Measurements from ENCODE around the gene TMEM200C.

Gene TMEM200C

DNA sequence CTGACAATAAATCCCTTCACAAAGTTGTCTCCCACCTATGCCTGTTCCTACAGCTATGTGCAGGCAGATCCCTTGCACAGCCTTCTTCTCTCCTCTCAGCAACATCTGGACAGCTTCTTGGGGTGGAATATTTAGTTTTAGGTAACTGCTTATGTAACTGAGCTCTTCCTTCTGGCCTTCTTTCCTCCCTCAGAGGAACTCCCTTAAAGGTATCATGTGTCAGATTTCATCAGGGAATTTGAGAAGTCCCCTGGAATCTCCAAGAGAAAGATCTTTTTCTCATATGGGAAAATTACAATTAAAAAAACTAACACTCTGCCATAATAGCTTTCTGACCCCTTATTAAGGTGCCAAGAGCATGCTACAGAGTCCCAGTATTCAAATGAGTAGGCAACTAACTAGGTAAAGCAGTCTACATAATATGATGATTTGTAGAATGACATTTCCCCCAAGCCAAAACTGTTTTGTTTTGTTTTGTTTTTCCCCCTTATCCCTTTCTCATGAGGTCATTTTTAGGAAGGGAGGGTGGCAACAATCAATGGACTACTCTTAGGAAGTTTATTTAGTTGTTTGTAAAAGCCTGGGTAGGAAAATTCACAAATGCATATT, 2.4 kb downstream of the TMEM200C start:
- H2AFZ ChIP-seq (ENCODE audit: insufficient read depth, low read length, poor library complexity), result no peak overlapping the region
- H2AK5ac ChIP-seq (ENCODE audit: low read length), result no peak overlapping the region
- no peak overlapping the region for H2BK12ac ChIP-seq (ENCODE audit: low read length)
- H3K79me2 ChIP-seq (ENCODE audit: control insufficient read depth, insufficient read depth, low read length, poor library complexity), result peaks cover 7% of the 10 kb centered on the region
- no peak for DNase-seq
- H3K27ac ChIP-seq (ENCODE audit: low read depth, low read length), result no peak overlapping the region
- no peaks in the 10 kb centered on the region for H3K36me3 ChIP-seq (ENCODE audit: control insufficient read depth in 1 of 2, insufficient read depth in 2 of 2, low read length in 2 of 2)
- H3K9me3 ChIP-seq (ENCODE audit: insufficient read depth, low read depth, low read length), result peaks cover 3% of the 10 kb centered on the region
- no peak overlapping the region for H3K14ac ChIP-seq (ENCODE audit: low read length)
- H3K18ac ChIP-seq (ENCODE audit: low read length), result no peak overlapping the region
- no peak overlapping the region for H3K4ac ChIP-seq (ENCODE audit: low read depth, low read length)
- H3K4me1 ChIP-seq (ENCODE audit: control insufficient read depth in 1 of 2, insufficient read depth in 2 of 2, low read length in 2 of 2), result peaks cover 6 to 14% of the 10 kb centered on the region in 2 experiments
- no peak overlapping the region for H2BK5ac ChIP-seq (ENCODE audit: low read depth, low read length, poor library complexity)
- H3K23ac ChIP-seq (ENCODE audit: low read length), result no peak overlapping the region
- no peak overlapping the region for H4K8ac ChIP-seq (ENCODE audit: low read depth, low read length)
- no peak overlapping the region for H3K4me2 ChIP-seq (ENCODE audit: low read length)
- H2BK120ac ChIP-seq (ENCODE audit: insufficient read depth, low read length, poor library complexity), result no peak overlapping the region
- H3K79me1 ChIP-seq (ENCODE audit: low read length), result peaks cover 14% of the 10 kb centered on the region
- no peak overlapping the region for H4K12ac ChIP-seq (ENCODE audit: low read depth, low read length)
- peaks cover 25% of the 10 kb centered on the region for H3K27me3 ChIP-seq (ENCODE audit: insufficient read depth, low read length)
- H4K91ac ChIP-seq (ENCODE audit: low read depth, low read length), result no peak overlapping the region
- H3K9ac ChIP-seq (ENCODE audit: low read length), result no peak overlapping the region
- H3K4me3 ChIP-seq (ENCODE audit: low read depth, low read length), result no peak overlapping the region

DNA sequence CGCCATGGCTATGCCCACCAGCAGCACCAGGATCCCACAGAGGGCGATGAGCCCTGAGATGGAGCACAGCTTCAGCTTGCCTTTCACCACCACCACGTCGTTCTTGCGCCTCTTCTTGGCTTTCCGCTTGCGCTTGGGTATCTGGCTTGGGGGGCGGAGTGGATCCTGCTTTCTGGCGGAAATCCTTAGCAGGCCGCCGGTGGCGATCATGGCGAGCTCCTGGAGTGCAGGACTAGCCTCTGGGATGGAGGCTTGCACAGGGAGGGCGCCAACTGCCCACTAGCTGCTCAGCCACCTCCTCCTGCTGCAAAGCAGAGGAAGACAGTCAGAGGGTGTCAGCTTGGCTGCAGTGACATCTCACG, 3.5 kb downstream of the TMEM200C start:
- Histone ChIP-seq H2AK5ac (ENCODE audit: low read length) (no peak overlapping the region), H3K36me3 (ENCODE audit: control insufficient read depth in 1 of 2, insufficient read depth in 2 of 2, low read length in 2 of 2) (no peaks in the 10 kb centered on the region), H3K4me1 (ENCODE audit: control insufficient read depth in 1 of 2, insufficient read depth in 2 of 2, low read length in 2 of 2) (peaks cover 6 to 14% of the 10 kb centered on the region in 2 experiments), H3K27ac (ENCODE audit: low read depth, low read length) (no peak overlapping the region), H3K79me2 (ENCODE audit: control insufficient read depth, insufficient read depth, low read length, poor library complexity) (peaks cover 7% of the 10 kb centered on the region), H3K4me3 (ENCODE audit: low read depth, low read length) (no peak overlapping the region), H3K23ac (ENCODE audit: low read length) (peak overlapping the region; percentile 24), H3K9me3 (ENCODE audit: insufficient read depth, low read depth, low read length) (peaks cover 3% of the 10 kb centered on the region), H3K79me1 (ENCODE audit: low read length) (peaks cover 14% of the 10 kb centered on the region), H3K4ac (ENCODE audit: low read depth, low read length) (no peak overlapping the region), H3K27me3 (ENCODE audit: insufficient read depth, low read length) (peaks cover 25% of the 10 kb centered on the region), H3K9ac (ENCODE audit: low read length) (no peak overlapping the region), H2AFZ (ENCODE audit: insufficient read depth, low read length, poor library complexity) (no peak overlapping the region), H2BK5ac (ENCODE audit: low read depth, low read length, poor library complexity) (no peak overlapping the region), H2BK12ac (ENCODE audit: low read length) (no peak overlapping the region), H4K91ac (ENCODE audit: low read depth, low read length) (no peak overlapping the region), H4K12ac (ENCODE audit: low read depth, low read length) (no peak overlapping the region), H2BK120ac (ENCODE audit: insufficient read depth, low read length, poor library complexity) (no peak overlapping the region), H3K14ac (ENCODE audit: low read length) (no peak overlapping the region), H3K18ac (ENCODE audit: low read length) (no peak overlapping the region), H3K4me2 (ENCODE audit: low read length) (no peak overlapping the region), H4K8ac (ENCODE audit: low read depth, low read length) (no peak overlapping the region)
- no CpG with 5 or more reads among the region's 15 CpGs for WGBS (ENCODE audit: extremely low coverage, insufficient coverage, insufficient read length)
- no peak for DNase-seq

DNA sequence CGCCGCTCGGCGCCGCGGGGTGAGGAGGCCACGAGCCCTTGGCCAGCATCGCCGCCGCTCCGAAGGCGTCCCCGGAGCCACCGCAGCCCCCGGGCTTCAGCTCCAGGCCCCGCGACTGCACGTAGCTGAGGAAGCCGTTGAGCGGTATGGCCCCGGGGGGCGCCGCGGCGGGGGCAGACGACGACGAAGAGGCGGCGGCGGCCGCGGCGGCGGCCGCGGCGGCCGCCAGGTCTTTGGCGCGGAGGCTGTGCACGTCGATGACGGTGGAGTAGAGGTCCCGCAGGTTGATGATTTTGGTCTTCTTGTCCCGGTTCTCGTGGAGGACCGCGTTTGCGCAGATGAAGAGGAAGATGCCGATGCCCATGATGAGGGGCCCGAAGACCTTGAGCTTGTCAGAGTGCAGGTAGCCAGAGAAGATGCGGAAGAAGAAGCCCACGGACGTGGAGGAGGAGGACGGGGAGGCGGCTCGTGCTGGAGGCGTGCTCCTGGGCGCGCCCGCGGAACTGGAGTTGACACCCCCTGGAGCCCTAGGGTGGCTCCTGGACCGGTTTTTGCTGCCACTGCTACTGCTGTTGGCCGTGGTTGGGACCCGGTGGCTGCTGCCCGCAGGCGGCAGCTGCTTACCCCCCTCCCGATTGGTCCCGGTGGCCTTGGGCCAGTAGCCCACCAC, 4.0 kb downstream of the TMEM200C start:
- peaks cover 14% of the 10 kb centered on the region for H3K79me1 ChIP-seq (ENCODE audit: low read length)
- no peak overlapping the region for H3K23ac ChIP-seq (ENCODE audit: low read length)
- peaks cover 6 to 14% of the 10 kb centered on the region in 2 experiments for H3K4me1 ChIP-seq (ENCODE audit: control insufficient read depth in 1 of 2, insufficient read depth in 2 of 2, low read length in 2 of 2)
- no peak overlapping the region for H3K14ac ChIP-seq (ENCODE audit: low read length)
- peak overlapping the region; percentile 100 for H3K4me2 ChIP-seq (ENCODE audit: low read length)
- H2BK12ac ChIP-seq (ENCODE audit: low read length), result no peak overlapping the region
- H2AK5ac ChIP-seq (ENCODE audit: low read length), result no peak overlapping the region
- H3K9ac ChIP-seq (ENCODE audit: low read length), result no peak overlapping the region
- H2AFZ ChIP-seq (ENCODE audit: insufficient read depth, low read length, poor library complexity), result peak overlapping the region; percentile 90
- H3K9me3 ChIP-seq (ENCODE audit: insufficient read depth, low read depth, low read length), result peaks cover 3% of the 10 kb centered on the region
- peaks cover 25% of the 10 kb centered on the region for H3K27me3 ChIP-seq (ENCODE audit: insufficient read depth, low read length)
- WGBS (ENCODE audit: extremely low coverage, insufficient coverage, insufficient read length), result no CpG with 5 or more reads among the region's 70 CpGs
- H3K18ac ChIP-seq (ENCODE audit: low read length), result peak overlapping the region; percentile 91
- H3K4ac ChIP-seq (ENCODE audit: low read depth, low read length), result no peak overlapping the region
- H4K91ac ChIP-seq (ENCODE audit: low read depth, low read length), result peak overlapping the region; percentile 70
- DNase-seq, result no peak
- H4K12ac ChIP-seq (ENCODE audit: low read depth, low read length), result no peak overlapping the region
- H3K79me2 ChIP-seq (ENCODE audit: control insufficient read depth, insufficient read depth, low read length, poor library complexity), result peaks cover 7% of the 10 kb centered on the region
- no peak overlapping the region for H2BK5ac ChIP-seq (ENCODE audit: low read depth, low read length, poor library complexity)
- no peaks in the 10 kb centered on the region for H3K36me3 ChIP-seq (ENCODE audit: control insufficient read depth in 1 of 2, insufficient read depth in 2 of 2, low read length in 2 of 2)
- no peak overlapping the region for H3K27ac ChIP-seq (ENCODE audit: low read depth, low read length)
- H2BK120ac ChIP-seq (ENCODE audit: insufficient read depth, low read length, poor library complexity), result no peak overlapping the region
- peak overlapping the region; percentile 74 for H4K8ac ChIP-seq (ENCODE audit: low read depth, low read length)
- peak overlapping the region; percentile 81 for H3K4me3 ChIP-seq (ENCODE audit: low read depth, low read length)

DNA sequence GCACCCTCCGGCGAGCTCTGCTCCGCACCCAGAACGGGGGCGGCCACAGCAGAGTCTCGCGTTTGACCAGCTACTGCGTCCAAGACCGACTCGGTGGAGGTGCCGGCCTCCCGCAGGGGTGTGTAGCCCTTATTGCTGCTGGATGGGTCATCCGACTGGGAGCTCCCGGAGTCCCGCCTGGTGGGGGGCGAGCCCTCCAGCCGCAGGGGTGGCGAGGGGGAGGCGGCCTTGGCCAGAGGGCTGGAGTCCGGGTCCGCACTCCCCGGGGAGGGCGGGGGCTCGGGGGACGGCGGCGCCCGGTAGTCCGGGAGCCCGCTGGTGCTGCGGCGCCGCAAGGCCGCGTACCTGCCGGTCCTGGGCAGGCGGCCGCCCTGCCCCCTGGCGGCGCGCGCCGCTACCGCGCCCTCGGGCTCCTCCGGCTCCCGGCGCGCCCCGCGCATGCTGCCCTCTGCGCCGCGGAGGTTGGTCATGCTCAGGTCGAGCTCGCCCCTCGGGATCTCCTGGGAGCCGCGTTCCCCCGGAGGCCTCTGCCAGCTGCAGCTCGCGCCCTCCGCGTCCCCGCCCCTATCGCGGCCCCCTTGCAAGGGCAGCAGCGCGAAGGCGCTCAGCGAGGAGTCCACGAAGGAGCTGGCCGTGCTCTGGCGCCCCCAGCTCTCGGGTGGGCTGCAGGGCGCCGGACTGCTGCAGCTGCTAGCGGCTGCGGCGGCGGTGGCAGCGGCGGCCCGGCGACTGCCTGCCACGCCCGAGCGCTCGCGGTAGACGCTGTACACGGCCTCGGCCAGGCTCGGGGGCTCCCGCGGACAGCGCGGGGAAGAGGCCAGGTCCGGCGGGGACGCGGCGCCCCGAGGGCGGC, 4.8 kb downstream of the TMEM200C start:
- peak overlapping the region; percentile 91 for H3K18ac ChIP-seq (ENCODE audit: low read length)

More for the DNA sequence above, 4.8 kb downstream of the TMEM200C start:
- peaks cover 21% of the 10 kb centered on the region for H3K27me3 ChIP-seq (ENCODE audit: insufficient read depth, low read length)
- H3K14ac ChIP-seq (ENCODE audit: low read length), result peak overlapping the region; percentile 86
- WGBS (ENCODE audit: extremely low coverage, insufficient coverage, insufficient read length), result no CpG with 5 or more reads among the region's 106 CpGs
- no peak overlapping the region for H2AK5ac ChIP-seq (ENCODE audit: low read length)
- peak overlapping the region; percentile 81 for H3K4me3 ChIP-seq (ENCODE audit: low read depth, low read length)
- peak overlapping the region; percentile 57 for H2BK120ac ChIP-seq (ENCODE audit: insufficient read depth, low read length, poor library complexity)
- peak overlapping the region; percentile 70 for H4K91ac ChIP-seq (ENCODE audit: low read depth, low read length)
- H4K12ac ChIP-seq (ENCODE audit: low read depth, low read length), result peak overlapping the region; percentile 51
- peaks cover 6 to 14% of the 10 kb centered on the region in 2 experiments for H3K4me1 ChIP-seq (ENCODE audit: control insufficient read depth in 1 of 2, insufficient read depth in 2 of 2, low read length in 2 of 2)
- peaks cover 9% of the 10 kb centered on the region for H3K79me1 ChIP-seq (ENCODE audit: low read length)
- peaks cover 3% of the 10 kb centered on the region for H3K79me2 ChIP-seq (ENCODE audit: control insufficient read depth, insufficient read depth, low read length, poor library complexity)
- no peak overlapping the region for H3K23ac ChIP-seq (ENCODE audit: low read length)
- no peaks in the 10 kb centered on the region for H3K36me3 ChIP-seq (ENCODE audit: control insufficient read depth in 1 of 2, insufficient read depth in 2 of 2, low read length in 2 of 2)
- DNase-seq, result peak; percentile 17 to 69
- H3K9me3 ChIP-seq (ENCODE audit: insufficient read depth, low read depth, low read length), result peaks cover 3% of the 10 kb centered on the region
- peak overlapping the region; percentile 47 for H3K4ac ChIP-seq (ENCODE audit: low read depth, low read length)
- peak overlapping the region; percentile 73 for H3K9ac ChIP-seq (ENCODE audit: low read length)
- peak overlapping the region; percentile 74 for H4K8ac ChIP-seq (ENCODE audit: low read depth, low read length)
- peak overlapping the region; percentile 90 for H2AFZ ChIP-seq (ENCODE audit: insufficient read depth, low read length, poor library complexity)
- peak overlapping the region; percentile 27 for H2BK5ac ChIP-seq (ENCODE audit: low read depth, low read length, poor library complexity)
- H2BK12ac ChIP-seq (ENCODE audit: low read length), result peak overlapping the region; percentile 77
- H3K4me2 ChIP-seq (ENCODE audit: low read length), result peak overlapping the region; percentile 100
- H3K27ac ChIP-seq (ENCODE audit: low read depth, low read length), result no peak overlapping the region
